WTC11 (cell line): Measurements from ENCODE around the gene ZXDC. TPM values are rescaled to one million over a fixed set of nuclear protein-coding genes. Genes with fewer than 3 reads are reported as not detected.

Experiments used
- ATAC-seq: fragments of 200-7000 bp; cut with Tn5 transposase; 2 replicates; pipeline ENCODE4 v1.10.0; 2021; ENCODE audit warnings: mild to moderate bottlenecking, moderate library complexity
- CTCF ChIA-PET: fragments of 300-600 bp; sonication (Branson Sonifier 250); formaldehyde crosslinking; loops from one replicate; lab custom pipeline; 2021; ENCODE audit warnings: antibody characterized with exemption; lab: Charles Lee
- POLR2A ChIA-PET: fragments of 350-600 bp; sonication (Branson Sonifier 250); formaldehyde crosslinking; loops from one replicate; lab custom pipeline; 2021; ENCODE audit warnings: antibody characterized with exemption; lab: Charles Lee
- DNase-seq: peaks from one replicate; pipeline ENCODE4 v3.0.0; 2021; ENCODE audit warnings: low spot score
- H3K27ac Mint-ChIP-seq: 2 replicates; pipeline ENCODE4 v1.8.0; 2021; ENCODE audit warnings: mixed read lengths
- H3K27me3 Mint-ChIP-seq: 2 replicates; pipeline ENCODE4 v1.8.0; 2021; ENCODE audit warnings: low read depth, mild to moderate bottlenecking, moderate library complexity, mixed read lengths
- H3K36me3 Mint-ChIP-seq: 2 replicates; pipeline ENCODE4 v1.8.0; 2021; ENCODE audit warnings: mixed read lengths
- H3K4me1 Mint-ChIP-seq: 2 replicates; pipeline ENCODE4 v1.8.0; 2022; ENCODE audit warnings: mixed read lengths
- H3K4me3 Mint-ChIP-seq: 2 replicates; pipeline ENCODE4 v1.8.0; 2021; ENCODE audit warnings: mild to moderate bottlenecking, moderate library complexity, mixed read lengths
- H3K9me3 Mint-ChIP-seq: 2 replicates; pipeline ENCODE4 v1.8.0; 2021; ENCODE audit warnings: mixed read lengths
- ARID4B ChIP-seq: sonication (generic); formaldehyde crosslinking; IDR thresholded peaks from 2 replicates; pipeline ENCODE4 v1.8.0; 2023; ENCODE audit warnings: missing genetic modification reagents, mild to moderate bottlenecking, borderline replicate concordance
- CBFB ChIP-seq: sonication (generic); formaldehyde crosslinking; IDR thresholded peaks from 2 replicates; pipeline ENCODE4 v1.8.1; 2022; ENCODE audit warnings: mild to moderate bottlenecking, low read depth, missing genetic modification reagents
- E2F5 ChIP-seq: sonication (generic); formaldehyde crosslinking; IDR thresholded peaks from 2 replicates; pipeline ENCODE4 v1.8.1; 2022; ENCODE audit warnings: mild to moderate bottlenecking, moderate library complexity, missing genetic modification reagents
- ETV6 ChIP-seq: sonication (generic); formaldehyde crosslinking; IDR thresholded peaks from 2 replicates; pipeline ENCODE4 v1.8.1; 2022; ENCODE audit warnings: mild to moderate bottlenecking, missing genetic modification reagents
- IRF2 ChIP-seq: sonication (generic); formaldehyde crosslinking; IDR thresholded peaks from 2 replicates; pipeline ENCODE4 v1.8.0; 2022; ENCODE audit warnings: low read depth, missing genetic modification reagents, borderline replicate concordance
- MLX ChIP-seq: sonication (generic); formaldehyde crosslinking; IDR thresholded peaks from 2 replicates; pipeline ENCODE4 v1.8.1; 2023; ENCODE audit warnings: mild to moderate bottlenecking, missing genetic modification reagents, moderate library complexity
- NR3C1 ChIP-seq: sonication (generic); formaldehyde crosslinking; conservative IDR thresholded peaks from 2 replicates; pipeline ENCODE4 v1.8.1; 2023; ENCODE audit warnings: low read depth, mild to moderate bottlenecking, missing genetic modification reagents
- RELA ChIP-seq: sonication (generic); formaldehyde crosslinking; IDR thresholded peaks from 2 replicates; pipeline ENCODE4 v1.8.1; 2022; ENCODE audit warnings: missing genetic modification reagents, mild to moderate bottlenecking, borderline replicate concordance
- TEAD1 ChIP-seq: sonication (generic); formaldehyde crosslinking; IDR thresholded peaks from 2 replicates; pipeline ENCODE4 v1.8.0; 2022; ENCODE audit warnings: mild to moderate bottlenecking, missing genetic modification reagents
- ZNF219 ChIP-seq: sonication (generic); formaldehyde crosslinking; IDR thresholded peaks from 2 replicates; pipeline ENCODE4 v1.8.0; 2023; ENCODE audit warnings: missing genetic modification reagents, mild to moderate bottlenecking, borderline replicate concordance
- ZNF232 ChIP-seq: sonication (generic); formaldehyde crosslinking; IDR thresholded peaks from 2 replicates; pipeline ENCODE4 v1.8.0; 2022; ENCODE audit warnings: mild to moderate bottlenecking, missing genetic modification reagents
- ZNF263 ChIP-seq: sonication (generic); formaldehyde crosslinking; IDR thresholded peaks from 2 replicates; pipeline ENCODE4 v1.8.1; 2022; ENCODE audit warnings: low read depth, mild to moderate bottlenecking, moderate library complexity, missing genetic modification reagents
- ZNF281 ChIP-seq: sonication (generic); formaldehyde crosslinking; IDR thresholded peaks from 2 replicates; pipeline ENCODE4 v1.8.0; 2023; ENCODE audit warnings: mild to moderate bottlenecking, missing genetic modification reagents
- ZNF416 ChIP-seq: fragments of 250-450 bp; sonication (Bioruptor Pico); IDR thresholded peaks from 2 replicates; pipeline ENCODE4 v1.9.0; 2021; ENCODE audit warnings: mild to moderate bottlenecking, inconsistent platforms
- ZNF671 ChIP-seq: fragments of 250-450 bp; sonication (Bioruptor Pico); IDR thresholded peaks from 2 replicates; pipeline ENCODE4 v1.8.0; 2021; ENCODE audit warnings: mild to moderate bottlenecking
- total RNA-seq: library from RNA; stranded (reverse); gene quantifications from 3 replicates; pipeline ENCODE4 v1.2.3, GENCODE V29; 2021
- TF ChIP-seq, protein P1 (sequence below): fragments of 250-450 bp; sonication (Bioruptor Pico); conservative IDR thresholded peaks from 2 replicates; pipeline ENCODE4 v1.9.0; 2021; ENCODE audit warnings: mild to moderate bottlenecking
- TF ChIP-seq, protein P2 (sequence below): sonication (generic); formaldehyde crosslinking; IDR thresholded peaks from 2 replicates; pipeline ENCODE4 v1.8.0; 2022; ENCODE audit warnings: mild to moderate bottlenecking, missing genetic modification reagents
- TF ChIP-seq, protein P3 (sequence below): sonication (generic); formaldehyde crosslinking; IDR thresholded peaks from 2 replicates; pipeline ENCODE4 v1.8.1; 2023; ENCODE audit warnings: mild to moderate bottlenecking, moderate library complexity, missing genetic modification reagents
- TF ChIP-seq, protein P4 (sequence below): sonication (generic); formaldehyde crosslinking; IDR thresholded peaks from 2 replicates; pipeline ENCODE4 v1.8.1; 2023; ENCODE audit warnings: mild to moderate bottlenecking, missing genetic modification reagents, moderate library complexity

The ZXDC gene
- total RNA-seq, 1 experiment from 2014 or later: 34.7 TPM

DNA sequence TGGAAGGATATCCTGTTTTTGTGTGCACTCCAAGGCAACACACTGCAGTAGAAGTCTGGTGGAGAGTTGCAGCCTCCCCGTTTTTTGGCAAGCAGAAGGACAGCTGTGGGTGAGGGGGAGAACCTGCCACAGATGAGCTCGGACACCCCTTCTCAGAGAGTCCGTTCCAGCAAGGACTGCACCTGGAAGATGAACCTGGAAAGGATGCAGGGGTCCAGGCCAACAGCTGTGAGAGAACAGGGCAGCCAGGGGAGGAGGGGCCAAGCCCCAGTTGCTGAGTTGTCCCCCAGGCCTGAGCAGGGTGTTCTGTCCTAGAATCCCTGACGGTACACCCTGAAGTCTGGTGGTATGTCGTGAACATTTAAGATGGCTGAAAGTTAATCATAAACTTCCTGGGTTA, 30.2 kb downstream of the ZXDC start:
- no peak overlapping the region for H3K4me3 Mint-ChIP-seq
- no peak for DNase-seq
- ChIA-PET POLR2A (no interaction called here), CTCF (interaction anchor here (1.5 kb wide), 1 partner anchor 97 kb away, joined by 4 read pairs; no protein-coding TSS in a partner anchor)
- H3K27me3 Mint-ChIP-seq: no peaks in the 10 kb centered on the region
- no peak for ATAC-seq
- H3K4me1 Mint-ChIP-seq: peaks cover 32% of the 10 kb centered on the region
- no peaks in the 10 kb centered on the region for H3K9me3 Mint-ChIP-seq
- H3K27ac Mint-ChIP-seq: no peak overlapping the region; the same call in 1 of the 2 replicates
- no peak for TF ChIP-seq MLX (CRISPR knock-in tag)
- no peak for TF ChIP-seq ZNF416
- no peak for TF ChIP-seq TEAD1 (CRISPR knock-in tag)
- TF ChIP-seq ZNF263 (CRISPR knock-in tag): no peak
- TF ChIP-seq CBFB (CRISPR knock-in tag): no peak
- TF ChIP-seq NR3C1: no peak
- TF ChIP-seq, protein P1, sequence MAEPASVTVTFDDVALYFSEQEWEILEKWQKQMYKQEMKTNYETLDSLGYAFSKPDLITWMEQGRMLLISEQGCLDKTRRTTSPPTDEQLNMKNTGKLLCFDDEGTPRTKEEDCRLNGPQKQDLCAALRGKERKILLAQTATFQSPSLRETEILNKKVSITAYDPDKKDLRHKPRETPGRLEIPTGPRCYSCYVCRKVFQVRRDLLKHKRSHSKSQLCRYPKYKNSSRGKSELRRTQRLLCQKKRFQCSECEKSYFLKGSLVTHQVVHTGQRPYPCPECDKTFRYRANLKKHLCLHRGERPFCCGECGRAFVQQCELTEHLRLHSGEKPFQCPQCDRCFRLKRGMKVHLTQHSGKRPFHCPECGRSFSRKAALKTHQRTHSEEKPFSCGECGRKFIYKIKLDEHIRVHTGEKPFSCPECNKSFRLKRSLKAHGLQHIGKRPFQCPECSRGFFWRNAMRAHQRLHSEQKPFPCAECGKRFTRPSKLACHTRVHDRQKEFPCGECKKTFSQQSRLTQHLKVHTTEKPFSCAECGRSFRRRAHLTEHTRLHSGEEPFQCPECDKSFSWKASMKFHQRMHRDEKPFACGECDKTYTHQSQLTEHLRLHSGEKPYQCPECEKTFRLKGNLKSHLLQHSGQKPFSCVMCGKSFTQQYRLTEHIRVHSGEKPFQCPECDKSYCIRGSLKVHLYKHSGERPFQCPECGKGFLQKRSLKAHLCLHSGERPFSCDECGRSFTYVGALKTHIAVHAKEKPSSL (CRISPR knock-in tag): no peak
- TF ChIP-seq, protein P2, sequence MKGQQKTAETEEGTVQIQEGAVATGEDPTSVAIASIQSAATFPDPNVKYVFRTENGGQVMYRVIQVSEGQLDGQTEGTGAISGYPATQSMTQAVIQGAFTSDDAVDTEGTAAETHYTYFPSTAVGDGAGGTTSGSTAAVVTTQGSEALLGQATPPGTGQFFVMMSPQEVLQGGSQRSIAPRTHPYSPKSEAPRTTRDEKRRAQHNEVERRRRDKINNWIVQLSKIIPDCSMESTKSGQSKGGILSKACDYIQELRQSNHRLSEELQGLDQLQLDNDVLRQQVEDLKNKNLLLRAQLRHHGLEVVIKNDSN (CRISPR knock-in tag): no peak
- no peak for TF ChIP-seq ARID4B (CRISPR knock-in tag)
- no peak for TF ChIP-seq E2F5 (CRISPR knock-in tag)
- TF ChIP-seq, protein P3, sequence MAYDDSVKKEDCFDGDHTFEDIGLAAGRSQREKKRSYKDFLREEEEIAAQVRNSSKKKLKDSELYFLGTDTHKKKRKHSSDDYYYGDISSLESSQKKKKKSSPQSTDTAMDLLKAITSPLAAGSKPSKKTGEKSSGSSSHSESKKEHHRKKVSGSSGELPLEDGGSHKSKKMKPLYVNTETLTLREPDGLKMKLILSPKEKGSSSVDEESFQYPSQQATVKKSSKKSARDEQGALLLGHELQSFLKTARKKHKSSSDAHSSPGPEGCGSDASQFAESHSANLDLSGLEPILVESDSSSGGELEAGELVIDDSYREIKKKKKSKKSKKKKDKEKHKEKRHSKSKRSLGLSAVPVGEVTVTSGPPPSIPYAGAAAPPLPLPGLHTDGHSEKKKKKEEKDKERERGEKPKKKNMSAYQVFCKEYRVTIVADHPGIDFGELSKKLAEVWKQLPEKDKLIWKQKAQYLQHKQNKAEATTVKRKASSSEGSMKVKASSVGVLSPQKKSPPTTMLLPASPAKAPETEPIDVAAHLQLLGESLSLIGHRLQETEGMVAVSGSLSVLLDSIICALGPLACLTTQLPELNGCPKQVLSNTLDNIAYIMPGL (CRISPR knock-in tag): no peak
- no peaks in the 10 kb centered on the region for H3K36me3 Mint-ChIP-seq

DNA sequence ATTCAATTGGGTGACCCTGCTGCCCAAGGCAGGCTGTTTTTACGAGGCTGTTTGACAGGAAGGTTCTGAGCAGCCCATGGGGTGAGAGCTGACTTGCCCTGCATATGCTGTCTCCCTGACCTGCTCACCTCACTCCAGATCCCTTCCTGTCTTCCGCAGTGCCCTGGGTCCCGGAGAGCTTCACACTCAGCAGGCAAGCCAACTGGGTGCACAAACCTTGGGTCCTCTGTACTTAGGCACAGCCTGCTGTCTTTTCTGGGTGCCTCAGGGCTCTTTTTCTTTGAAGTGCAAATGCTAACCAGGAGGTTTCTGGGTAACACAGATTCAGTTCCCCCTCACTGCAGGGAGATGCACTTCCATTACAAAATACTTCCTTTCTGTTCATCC, 32.8 kb downstream of the ZXDC start:
- CTCF ChIA-PET: interaction anchor here (1.2 to 1.5 kb wide), 2 partner anchors 9 to 196 kb away, joined by 3 read pairs; no protein-coding TSS in a partner anchor
- POLR2A ChIA-PET: no interaction called here
- Mint-ChIP-seq H3K9me3 (no peaks in the 10 kb centered on the region), H3K4me3 (no peak overlapping the region), H3K27me3 (no peaks in the 10 kb centered on the region), H3K4me1 (peaks cover 35% of the 10 kb centered on the region), H3K36me3 (0 out of 2 replicates have a peak, but pooled peaks cover 9% of the 10 kb centered on the region), H3K27ac (no peak overlapping the region; the same call in 1 of the 2 replicates)
- DNase-seq: no peak
- no peak for ATAC-seq
- TF ChIP-seq ZNF232 (CRISPR knock-in tag): no peak
- TF ChIP-seq ZNF281 (CRISPR knock-in tag): no peak
- TF ChIP-seq ETV6 (CRISPR knock-in tag): no peak
- TF ChIP-seq, protein P2 (CRISPR knock-in tag): no peak
- no peak for TF ChIP-seq RELA (CRISPR knock-in tag)
- no peak for TF ChIP-seq ZNF671
- TF ChIP-seq, protein P4, sequence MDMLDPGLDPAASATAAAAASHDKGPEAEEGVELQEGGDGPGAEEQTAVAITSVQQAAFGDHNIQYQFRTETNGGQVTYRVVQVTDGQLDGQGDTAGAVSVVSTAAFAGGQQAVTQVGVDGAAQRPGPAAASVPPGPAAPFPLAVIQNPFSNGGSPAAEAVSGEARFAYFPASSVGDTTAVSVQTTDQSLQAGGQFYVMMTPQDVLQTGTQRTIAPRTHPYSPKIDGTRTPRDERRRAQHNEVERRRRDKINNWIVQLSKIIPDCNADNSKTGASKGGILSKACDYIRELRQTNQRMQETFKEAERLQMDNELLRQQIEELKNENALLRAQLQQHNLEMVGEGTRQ (CRISPR knock-in tag): no peak
- TF ChIP-seq IRF2 (CRISPR knock-in tag): no peak
- TF ChIP-seq ZNF219: no peak
